Myometrial cell (primary cell): ENCODE measurements around the gene PNN. TPM values are rescaled to one million over a fixed set of nuclear protein-coding genes. Genes with fewer than 3 reads are reported as not detected.

Experiments
- total RNA-seq: library from RNA; depleted of rRNA; stranded (reverse); fragments of >200 nt; gene quantifications from 2 replicates; pipeline ENCODE4 v1.2.3, GENCODE V29; 2015

Gene PNN
- 6.6 and 8.9 TPM in 2 replicates for total RNA-seq

DNA sequence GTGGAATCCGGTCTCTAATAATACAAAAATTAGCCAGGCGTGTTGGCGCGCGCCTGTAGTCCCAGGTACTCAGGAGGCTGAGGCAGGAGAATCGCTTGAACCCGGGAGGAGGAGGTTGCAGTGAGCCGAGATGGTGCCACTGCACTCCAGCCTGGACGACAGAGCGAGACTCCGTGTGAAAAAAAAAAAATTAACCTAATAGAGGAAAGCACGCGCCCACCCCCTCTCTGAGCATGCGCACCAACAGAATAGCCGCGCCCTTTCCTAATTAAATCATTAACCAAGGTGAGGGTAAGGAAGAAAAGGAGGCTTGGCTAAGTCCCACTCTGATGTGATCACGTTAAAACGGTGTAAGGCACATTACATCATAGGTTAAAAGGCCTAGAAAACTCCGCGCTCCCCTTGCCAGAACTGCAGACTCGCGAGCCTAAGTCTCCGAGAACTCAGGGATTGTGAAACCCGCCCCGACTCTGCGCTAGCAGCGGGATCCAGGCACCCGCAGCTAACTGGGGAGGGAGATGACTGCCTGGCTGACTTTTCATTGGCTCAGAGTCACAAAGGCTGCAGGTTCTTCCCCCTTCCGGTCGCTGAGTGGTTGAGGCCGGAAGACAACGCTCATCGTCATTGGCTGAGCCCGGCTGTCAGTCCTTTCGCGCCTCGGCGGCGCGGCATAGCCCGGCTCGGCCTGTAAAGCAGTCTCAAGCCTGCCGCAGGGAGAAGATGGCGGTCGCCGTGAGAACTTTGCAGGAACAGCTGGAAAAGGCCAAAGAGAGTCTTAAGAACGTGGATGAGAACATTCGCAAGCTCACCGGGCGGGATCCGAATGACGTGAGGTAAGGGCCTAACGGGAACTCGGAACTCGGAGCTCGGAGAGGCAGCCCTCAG, at the start of gene PNN:
TSS of gene PNN (plus strand) at position 695 of the 885 bp plus-strand sequence. CDS start at position 721, 26 bp downstream.

Other genes with a start within 250 kb of the PNN start
- gene SEC23A, start 72.0 kb upstream of the PNN start, total RNA-seq, result 260 and 401 TPM in 2 replicates
- gene GEMIN2, start 60.9 kb upstream of the PNN start, total RNA-seq, result 11.2 and 45.8 TPM in 2 replicates
- 23.2 and 25.7 TPM in 2 replicates for gene TRAPPC6B, start 4.9 kb upstream of the PNN start, total RNA-seq
- 10.7 and 14.2 TPM in 2 replicates for gene MIA2, start 58.7 kb downstream of the PNN start, total RNA-seq